ENCODE results near the gene NBEAL1.
A peak's percentile ranks its signal among the peaks of the same experiment; 100 is the strongest.
"Not testable (repeated sequence)": the region's sequence is repeated elsewhere in the genome, so short reads cannot be mapped to it uniquely, and the experiment has no call there.

Gene NBEAL1

DNA sequence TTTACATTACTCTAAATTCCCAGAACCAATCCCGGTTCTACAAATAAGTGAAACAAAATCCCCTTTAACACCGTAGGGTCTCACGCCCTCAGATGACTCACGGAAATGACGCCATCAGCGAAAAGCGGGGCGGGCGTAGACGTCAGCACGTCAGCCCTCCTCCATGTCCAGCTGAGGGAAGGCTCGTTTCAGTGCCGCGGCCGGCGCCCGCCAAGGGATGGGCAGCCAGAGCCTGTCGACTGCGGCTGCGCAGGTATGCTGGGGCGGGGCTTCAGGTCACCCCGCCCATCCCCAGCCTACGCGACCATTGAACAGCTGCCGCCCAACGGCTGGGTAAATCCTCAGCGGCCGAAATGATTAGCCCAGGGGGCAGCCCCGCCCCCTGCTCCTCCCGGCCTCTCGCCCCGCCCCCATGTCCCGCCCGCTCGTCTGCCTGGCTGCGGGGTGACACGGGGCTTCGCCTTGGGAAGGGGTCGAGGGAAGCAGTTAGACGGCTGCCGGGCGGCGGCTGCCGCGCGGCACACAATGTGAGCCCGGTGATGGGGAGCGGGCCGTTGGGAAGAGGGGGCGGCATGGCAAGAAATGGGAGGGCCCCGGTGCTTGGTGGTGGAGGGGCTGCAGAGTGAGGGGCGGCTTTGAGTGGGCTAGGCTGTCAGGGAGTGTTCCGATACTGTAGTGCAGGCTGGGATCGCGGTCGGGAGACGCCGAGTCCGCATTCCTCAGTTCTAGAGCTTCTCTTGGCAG lies at the start of gene NBEAL1:
NBEAL1 (plus strand) TSS at position 420 of the 744 bp plus-strand sequence. CDS start 1,510 bp downstream, outside the sequence.
- peak within 1 kb of the TSS; percentile 98 for H3K9ac ChIP-seq (ENCODE audit: low read length)
- no peaks in the 10 kb centered on the region for H3K27me3 ChIP-seq (replicated peaks; ENCODE audit: control insufficient read depth, insufficient read depth, low read length)
- H3K4me1 ChIP-seq (ENCODE audit: control insufficient read depth, insufficient read depth, low read length) = peaks cover 31% of the 10 kb centered on the region
- H3K4me3 ChIP-seq (ENCODE audit: low read length) = peak within 1 kb of the TSS; percentile 96
- DNase-seq (ENCODE audit: low read depth) = peak; percentile 100
- no peaks in the 10 kb centered on the region for H3K36me3 ChIP-seq (ENCODE audit: control insufficient read depth, insufficient read depth, low read length, severe bottlenecking)
- no peaks in the 10 kb centered on the region for H3K9me3 ChIP-seq (ENCODE audit: control insufficient read depth, low read length)

DNA sequence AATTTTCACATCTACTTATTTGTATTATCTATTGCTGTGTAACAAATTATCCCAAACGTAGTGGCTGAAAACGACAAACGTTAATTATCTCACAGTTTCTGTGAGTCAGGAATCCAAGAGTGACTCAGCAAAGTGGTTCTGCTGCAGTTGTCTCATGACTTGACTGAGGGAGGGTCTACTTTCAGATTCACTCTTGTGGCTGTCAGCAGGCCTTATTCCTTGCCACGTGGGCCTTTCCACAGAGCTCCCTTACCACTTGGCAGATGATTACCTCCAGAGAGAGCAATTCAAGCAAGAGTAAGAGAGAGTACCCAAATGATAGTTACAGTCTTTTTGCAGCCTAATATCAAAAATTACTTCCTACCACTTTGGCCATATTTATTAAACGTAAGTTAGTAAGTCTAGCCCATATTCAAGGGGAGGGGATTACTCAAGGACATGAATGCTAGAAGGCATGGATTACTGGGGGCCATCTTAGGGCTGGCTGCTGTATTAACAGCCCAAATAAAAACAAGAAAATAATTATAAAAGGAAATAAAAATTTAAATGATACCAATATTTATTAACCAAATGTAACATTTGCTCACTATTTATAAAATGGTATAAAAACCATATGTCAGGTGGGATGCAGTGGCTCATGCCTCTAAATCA lies 48.7 kb upstream of the NBEAL1 start:
- no peaks in the 10 kb centered on the region for H3K36me3 ChIP-seq (ENCODE audit: control insufficient read depth, insufficient read depth, low read length, severe bottlenecking)
- no peaks in the 10 kb centered on the region for H3K9me3 ChIP-seq (ENCODE audit: control insufficient read depth, low read length)
- H3K9ac ChIP-seq (ENCODE audit: low read length) = no peak overlapping the region
- peak; percentile 3 for DNase-seq (ENCODE audit: low read depth)
- H3K4me3 ChIP-seq (ENCODE audit: low read length) = no peak overlapping the region
- H3K27me3 ChIP-seq (replicated peaks; ENCODE audit: control insufficient read depth, insufficient read depth, low read length) = no peaks in the 10 kb centered on the region
- no peaks in the 10 kb centered on the region for H3K4me1 ChIP-seq (ENCODE audit: control insufficient read depth, insufficient read depth, low read length)

DNA sequence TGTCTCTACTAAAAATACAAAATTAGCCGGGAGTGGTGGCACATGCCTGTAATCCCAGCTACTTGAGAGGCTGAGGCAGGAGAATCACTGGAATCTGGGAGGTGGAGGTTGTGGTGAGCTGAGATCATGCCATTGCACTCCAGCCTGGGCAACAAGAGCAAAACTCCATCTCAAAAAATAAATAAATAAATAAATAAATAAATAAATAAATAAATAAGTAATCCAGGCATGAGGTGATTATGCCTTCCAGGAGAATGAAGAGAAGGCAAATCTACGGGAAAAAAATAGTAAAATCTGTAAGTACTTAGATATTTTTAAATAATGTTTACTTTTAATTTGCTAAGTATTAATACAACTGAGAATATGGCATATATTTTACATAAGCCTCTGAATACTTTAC lies 45.3 kb upstream of the NBEAL1 start:
- H3K4me3 ChIP-seq (ENCODE audit: low read length); DNase-seq (ENCODE audit: low read depth); H3K9ac ChIP-seq (ENCODE audit: low read length); H3K27me3 ChIP-seq (replicated peaks; ENCODE audit: control insufficient read depth, insufficient read depth, low read length); H3K4me1 ChIP-seq (ENCODE audit: control insufficient read depth, insufficient read depth, low read length); H3K9me3 ChIP-seq (ENCODE audit: control insufficient read depth, low read length): not testable (repeated sequence)
- H3K36me3 ChIP-seq (ENCODE audit: control insufficient read depth, insufficient read depth, low read length, severe bottlenecking) = peaks cover 19% of the 10 kb centered on the region

DNA sequence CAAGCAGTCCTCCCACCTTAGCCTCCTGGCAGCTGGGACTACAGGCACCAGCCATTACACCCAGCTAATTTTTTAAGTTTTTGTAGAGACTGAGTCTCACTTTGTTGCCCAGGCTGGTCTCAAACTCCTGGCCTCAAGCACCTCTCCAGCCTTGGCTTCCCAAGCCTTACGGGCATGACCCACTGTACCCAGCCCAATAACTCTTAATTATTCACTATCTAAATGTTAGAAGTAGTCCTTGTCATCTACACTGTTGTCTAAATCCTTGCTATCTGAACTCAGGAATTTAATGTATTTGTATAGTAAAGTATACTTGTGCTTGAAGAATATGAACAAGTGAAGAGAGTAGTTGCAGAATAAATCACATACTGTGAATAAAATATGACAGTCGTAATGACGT lies 37.9 kb upstream of the NBEAL1 start:
- DNase-seq (ENCODE audit: low read depth) = no peak
- no peaks in the 10 kb centered on the region for H3K9me3 ChIP-seq (ENCODE audit: control insufficient read depth, low read length)
- no peaks in the 10 kb centered on the region for H3K4me1 ChIP-seq (ENCODE audit: control insufficient read depth, insufficient read depth, low read length)
- no peaks in the 10 kb centered on the region for H3K27me3 ChIP-seq (replicated peaks; ENCODE audit: control insufficient read depth, insufficient read depth, low read length)
- H3K4me3 ChIP-seq (ENCODE audit: low read length) = no peak overlapping the region
- peaks cover 29% of the 10 kb centered on the region for H3K36me3 ChIP-seq (ENCODE audit: control insufficient read depth, insufficient read depth, low read length, severe bottlenecking)
- no peak overlapping the region for H3K9ac ChIP-seq (ENCODE audit: low read length)

DNA sequence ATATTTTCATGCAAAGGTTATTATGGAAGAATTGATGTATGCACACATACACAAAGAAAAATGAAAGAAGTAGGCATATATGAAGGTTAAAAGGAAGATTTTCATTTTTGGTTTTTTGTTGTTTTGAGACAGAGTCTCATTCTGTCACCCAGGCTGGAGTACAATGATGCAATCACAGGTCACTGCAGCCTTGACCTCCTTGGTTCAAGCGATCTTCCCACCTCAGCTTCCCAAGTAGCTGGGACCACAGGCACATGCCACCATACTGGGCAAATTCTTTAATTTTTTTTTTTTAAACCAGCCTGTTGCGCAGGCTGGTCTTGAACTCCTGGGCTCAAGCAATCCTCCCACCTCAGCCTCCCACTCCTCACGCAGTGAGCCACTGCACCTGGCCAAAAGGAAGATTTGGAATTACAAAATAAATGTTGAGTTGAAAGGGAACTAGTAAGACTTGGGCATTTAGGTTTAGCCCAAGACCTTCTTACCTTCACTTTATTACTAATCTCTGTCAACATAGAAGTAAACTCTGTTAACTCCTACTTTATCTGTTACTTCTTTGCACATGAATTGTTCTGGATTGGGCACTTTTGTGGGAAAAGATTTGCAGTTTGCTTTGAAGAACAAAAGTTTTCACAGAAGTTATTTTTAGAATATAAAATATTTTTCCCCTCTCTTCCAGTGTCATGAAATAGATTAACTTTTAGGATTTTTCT lies 31.7 kb upstream of the NBEAL1 start:
- Histone ChIP-seq H3K4me3 (ENCODE audit: low read length) (no peak overlapping the region), H3K9me3 (ENCODE audit: control insufficient read depth, low read length) (no peaks in the 10 kb centered on the region), H3K4me1 (ENCODE audit: control insufficient read depth, insufficient read depth, low read length) (no peaks in the 10 kb centered on the region), H3K27me3 (replicated peaks; ENCODE audit: control insufficient read depth, insufficient read depth, low read length) (no peaks in the 10 kb centered on the region), H3K36me3 (ENCODE audit: control insufficient read depth, insufficient read depth, low read length, severe bottlenecking) (peaks cover 20% of the 10 kb centered on the region), H3K9ac (ENCODE audit: low read length) (no peak overlapping the region)
- DNase-seq (ENCODE audit: low read depth) = no peak

DNA sequence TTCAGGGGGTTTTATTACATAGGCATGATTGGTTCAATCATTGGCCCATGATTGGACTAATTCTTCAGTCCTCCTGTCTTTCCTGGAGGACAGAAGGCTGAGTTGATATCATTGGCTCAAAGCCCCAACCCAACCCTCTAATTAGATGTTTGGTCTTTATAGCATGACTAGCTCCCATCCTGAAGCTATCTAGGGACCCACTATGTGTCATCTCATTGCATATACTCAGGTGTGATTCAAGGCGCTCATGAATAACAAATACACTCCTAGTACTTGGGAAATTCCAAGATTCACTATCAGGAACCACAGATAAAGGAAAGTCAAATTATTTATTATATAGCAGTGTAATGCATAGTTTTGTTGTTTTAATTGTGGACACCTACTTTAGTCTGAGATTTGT lies 24.9 kb upstream of the NBEAL1 start:
- no peak overlapping the region for H3K4me3 ChIP-seq (ENCODE audit: low read length)
- H3K4me1 ChIP-seq (ENCODE audit: control insufficient read depth, insufficient read depth, low read length) = no peaks in the 10 kb centered on the region
- peaks cover 6% of the 10 kb centered on the region for H3K36me3 ChIP-seq (ENCODE audit: control insufficient read depth, insufficient read depth, low read length, severe bottlenecking)
- H3K9ac ChIP-seq (ENCODE audit: low read length) = no peak overlapping the region
- H3K9me3 ChIP-seq (ENCODE audit: control insufficient read depth, low read length) = no peaks in the 10 kb centered on the region
- DNase-seq (ENCODE audit: low read depth) = no peak
- no peaks in the 10 kb centered on the region for H3K27me3 ChIP-seq (replicated peaks; ENCODE audit: control insufficient read depth, insufficient read depth, low read length)

DNA sequence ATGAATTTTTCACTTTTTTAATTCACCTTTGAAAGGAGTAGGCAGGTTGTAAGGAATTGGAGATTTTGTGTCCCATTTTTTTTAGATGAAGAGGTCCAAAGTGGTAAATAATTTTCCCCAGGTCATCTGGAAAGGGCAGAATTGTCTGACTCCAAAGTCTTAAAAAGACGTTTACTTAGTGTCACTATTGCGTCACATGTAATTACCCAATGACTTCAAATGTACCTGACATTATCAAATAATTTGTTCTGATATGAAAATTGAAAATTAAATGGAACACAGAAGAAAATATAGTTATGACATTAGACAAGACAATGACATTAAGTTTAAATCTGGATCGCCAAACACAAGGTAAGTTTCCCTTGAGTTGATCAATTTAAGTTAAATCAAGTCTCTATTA lies 24.2 kb upstream of the NBEAL1 start:
- no peaks in the 10 kb centered on the region for H3K27me3 ChIP-seq (replicated peaks; ENCODE audit: control insufficient read depth, insufficient read depth, low read length)
- peaks cover 5% of the 10 kb centered on the region for H3K36me3 ChIP-seq (ENCODE audit: control insufficient read depth, insufficient read depth, low read length, severe bottlenecking)
- no peak overlapping the region for H3K9ac ChIP-seq (ENCODE audit: low read length)
- H3K9me3 ChIP-seq (ENCODE audit: control insufficient read depth, low read length) = no peaks in the 10 kb centered on the region
- no peaks in the 10 kb centered on the region for H3K4me1 ChIP-seq (ENCODE audit: control insufficient read depth, insufficient read depth, low read length)
- no peak for DNase-seq (ENCODE audit: low read depth)
- no peak overlapping the region for H3K4me3 ChIP-seq (ENCODE audit: low read length)

DNA sequence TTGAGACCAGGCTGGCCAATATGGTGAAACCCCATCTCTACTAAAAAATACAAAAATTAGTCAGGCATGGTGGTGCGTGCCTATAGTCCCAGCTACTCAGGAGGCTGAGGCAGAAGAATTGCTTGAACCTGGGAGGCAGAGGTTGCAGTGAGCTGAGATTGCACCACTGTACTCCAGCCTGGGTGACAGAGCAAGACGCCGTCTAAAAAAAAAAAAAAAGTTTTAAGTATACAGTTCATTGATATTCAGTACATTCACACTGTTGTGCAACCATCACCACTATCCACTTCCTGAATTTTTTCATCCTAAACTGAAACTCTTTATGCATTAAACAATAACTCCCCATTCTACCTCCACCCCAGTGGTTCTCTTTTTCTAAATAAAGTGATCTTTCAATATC lies 17.6 kb upstream of the NBEAL1 start:
- not testable (repeated sequence) for H3K4me3 ChIP-seq (ENCODE audit: low read length); H3K9ac ChIP-seq (ENCODE audit: low read length); H3K9me3 ChIP-seq (ENCODE audit: control insufficient read depth, low read length); H3K4me1 ChIP-seq (ENCODE audit: control insufficient read depth, insufficient read depth, low read length); H3K36me3 ChIP-seq (ENCODE audit: control insufficient read depth, insufficient read depth, low read length, severe bottlenecking); H3K27me3 ChIP-seq (replicated peaks; ENCODE audit: control insufficient read depth, insufficient read depth, low read length)
- peak; percentile 58 for DNase-seq (ENCODE audit: low read depth)

DNA sequence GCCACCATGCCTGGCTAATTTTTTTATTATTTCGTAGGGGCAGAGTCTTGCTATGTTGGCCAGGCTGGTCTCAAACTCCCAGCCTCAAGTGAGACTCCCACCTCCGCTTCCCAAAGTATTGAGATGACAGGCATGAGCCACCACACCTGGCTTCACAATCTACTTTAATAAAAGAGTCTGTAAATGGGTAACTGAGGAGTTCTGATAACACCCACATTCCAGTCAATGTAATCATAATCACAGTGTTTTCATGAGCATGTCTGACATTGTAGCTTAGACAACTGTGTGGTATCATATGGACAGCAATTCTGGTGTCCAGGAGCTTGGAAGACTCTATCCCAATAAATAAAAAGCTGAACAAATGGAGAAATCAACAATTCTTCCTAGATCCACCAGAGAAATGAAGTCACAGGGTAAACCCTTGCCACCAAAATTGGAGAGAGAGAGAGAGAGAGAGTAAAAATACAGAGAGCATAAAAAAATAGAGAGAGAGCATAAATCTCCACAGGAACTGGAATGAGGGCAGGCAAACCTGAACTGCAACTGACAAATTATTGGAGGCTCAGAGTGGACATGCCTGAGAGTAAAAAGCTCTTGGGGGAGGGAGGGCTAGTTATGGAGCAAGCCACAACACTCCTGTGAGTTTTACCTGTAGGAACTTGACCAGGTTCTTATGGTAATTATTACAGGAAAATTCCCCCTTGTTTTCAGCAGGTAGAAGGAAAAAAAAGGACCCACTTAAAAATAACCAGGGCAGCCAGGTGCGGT lies 12.4 kb upstream of the NBEAL1 start:
- Histone ChIP-seq H3K27me3 (replicated peaks; ENCODE audit: control insufficient read depth, insufficient read depth, low read length) (no peaks in the 10 kb centered on the region), H3K9me3 (ENCODE audit: control insufficient read depth, low read length) (no peaks in the 10 kb centered on the region), H3K36me3 (ENCODE audit: control insufficient read depth, insufficient read depth, low read length, severe bottlenecking) (no peaks in the 10 kb centered on the region), H3K4me1 (ENCODE audit: control insufficient read depth, insufficient read depth, low read length) (no peaks in the 10 kb centered on the region), H3K4me3 (ENCODE audit: low read length) (no peak overlapping the region), H3K9ac (ENCODE audit: low read length) (no peak overlapping the region)
- DNase-seq (ENCODE audit: low read depth) = no peak

DNA sequence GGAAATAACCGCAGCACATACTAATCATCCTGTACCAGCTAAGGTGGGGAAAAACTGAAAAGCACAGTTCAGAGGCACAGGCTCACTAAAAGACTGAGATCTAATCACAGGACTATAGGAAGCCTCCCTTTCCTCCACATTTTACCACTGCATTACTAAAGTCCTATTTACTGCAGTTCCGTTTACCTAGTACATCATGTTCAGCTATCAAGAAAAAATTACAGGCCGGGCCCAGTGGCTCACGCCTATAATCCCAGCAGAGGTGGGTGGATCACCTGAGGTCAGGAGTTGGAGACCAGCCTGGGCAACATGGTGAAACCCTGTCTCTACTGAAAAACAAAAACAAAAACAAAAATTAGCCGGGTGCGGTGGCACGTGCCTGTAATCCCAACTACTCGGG lies 11.0 kb upstream of the NBEAL1 start:
- no peak for DNase-seq (ENCODE audit: low read depth)
- no peaks in the 10 kb centered on the region for H3K9me3 ChIP-seq (ENCODE audit: control insufficient read depth, low read length)
- H3K4me1 ChIP-seq (ENCODE audit: control insufficient read depth, insufficient read depth, low read length) = no peaks in the 10 kb centered on the region
- no peak overlapping the region for H3K9ac ChIP-seq (ENCODE audit: low read length)
- H3K4me3 ChIP-seq (ENCODE audit: low read length) = no peak overlapping the region
- H3K27me3 ChIP-seq (replicated peaks; ENCODE audit: control insufficient read depth, insufficient read depth, low read length) = no peaks in the 10 kb centered on the region
- no peaks in the 10 kb centered on the region for H3K36me3 ChIP-seq (ENCODE audit: control insufficient read depth, insufficient read depth, low read length, severe bottlenecking)

DNA sequence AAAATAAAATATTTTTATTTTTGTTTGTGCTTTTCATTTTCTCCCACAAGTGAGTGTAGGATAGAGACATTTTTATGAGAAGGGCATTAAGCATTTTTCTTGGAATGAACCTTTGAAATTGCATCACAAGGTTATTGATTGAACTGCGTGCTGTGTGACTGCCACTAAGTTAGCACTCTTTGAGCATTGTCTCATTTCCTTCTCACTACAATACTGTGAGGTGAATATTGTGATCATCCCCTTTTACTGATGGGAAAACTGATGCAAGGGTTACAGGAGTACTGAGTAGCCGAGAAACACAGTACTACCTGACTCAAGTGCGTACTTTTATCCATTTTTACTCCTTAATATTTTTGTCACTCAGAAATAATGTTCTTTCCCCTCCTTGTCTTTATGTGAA lies 2.0 kb downstream of the NBEAL1 start:
- Histone ChIP-seq H3K9ac (ENCODE audit: low read length) (peak overlapping the region; percentile 98), H3K36me3 (ENCODE audit: control insufficient read depth, insufficient read depth, low read length, severe bottlenecking) (no peaks in the 10 kb centered on the region), H3K4me1 (ENCODE audit: control insufficient read depth, insufficient read depth, low read length) (peaks cover 39% of the 10 kb centered on the region), H3K9me3 (ENCODE audit: control insufficient read depth, low read length) (no peaks in the 10 kb centered on the region), H3K4me3 (ENCODE audit: low read length) (peak overlapping the region; percentile 96), H3K27me3 (replicated peaks; ENCODE audit: control insufficient read depth, insufficient read depth, low read length) (no peaks in the 10 kb centered on the region)
- peak; percentile 27 for DNase-seq (ENCODE audit: low read depth)

All from adipocyte (in vitro differentiated cells).